ENCODE measurements around the gene DTL.

DTL gene

DNA sequence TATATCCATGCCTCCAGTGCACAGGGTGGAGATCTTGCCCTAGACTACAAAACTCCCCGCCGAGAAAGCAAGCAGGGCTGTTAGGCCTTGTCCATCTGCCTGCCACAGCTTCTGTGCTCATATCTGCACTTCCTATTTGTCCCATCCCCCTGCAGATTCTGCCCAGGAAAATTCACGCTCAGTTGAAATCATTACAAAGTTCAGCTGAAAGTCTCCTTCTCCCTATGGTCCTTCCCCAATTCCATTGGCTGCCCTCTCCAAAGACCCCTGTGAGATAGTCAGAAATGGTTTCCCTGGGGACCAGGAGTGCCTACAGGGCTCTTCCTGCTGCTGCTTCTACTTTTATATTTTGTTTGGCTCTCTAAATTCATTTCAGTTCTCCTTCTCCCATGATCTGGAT, 63.2 kb downstream of the DTL start:
- no peak for DNase-seq

DNA sequence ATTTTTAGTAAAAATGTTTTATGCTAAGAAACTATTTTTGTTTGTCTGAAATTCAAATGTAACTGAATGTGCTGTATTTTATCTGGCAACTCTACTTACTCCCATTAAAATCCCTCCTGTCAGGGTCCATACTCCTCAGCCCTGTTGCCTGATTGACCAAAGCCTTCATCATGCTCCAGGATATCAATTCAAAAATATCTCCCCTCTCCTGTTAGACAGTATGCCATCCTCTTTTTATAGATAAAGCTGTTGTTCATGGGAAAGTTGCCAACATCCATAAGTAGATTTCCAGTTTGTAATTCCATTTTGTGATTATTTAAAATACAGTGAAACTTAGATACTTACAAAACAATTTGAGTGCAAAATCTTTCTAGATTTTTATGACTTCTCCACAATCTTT, 65.7 kb downstream of the DTL start:
- no peak for DNase-seq

DNA sequence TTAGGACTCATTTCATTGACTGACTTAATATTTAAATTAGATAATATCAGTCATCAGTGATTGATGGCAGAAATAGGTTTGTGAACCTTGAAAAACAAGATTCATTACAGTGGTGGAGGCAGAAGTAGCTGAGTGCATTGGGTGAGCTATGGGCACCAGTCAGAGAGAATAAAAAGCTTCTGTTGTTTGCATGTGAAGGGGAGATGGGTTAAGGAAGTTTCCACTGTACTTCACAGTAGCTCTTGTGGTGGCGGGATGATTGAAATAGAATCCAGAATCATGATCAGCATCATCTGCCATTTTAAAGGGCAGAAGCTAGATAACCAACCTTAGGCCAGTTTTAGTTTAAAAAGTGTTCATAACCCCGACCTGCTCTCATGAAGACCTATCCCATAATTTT, 66.2 kb downstream of the DTL start:
- no peak for DNase-seq

DNA sequence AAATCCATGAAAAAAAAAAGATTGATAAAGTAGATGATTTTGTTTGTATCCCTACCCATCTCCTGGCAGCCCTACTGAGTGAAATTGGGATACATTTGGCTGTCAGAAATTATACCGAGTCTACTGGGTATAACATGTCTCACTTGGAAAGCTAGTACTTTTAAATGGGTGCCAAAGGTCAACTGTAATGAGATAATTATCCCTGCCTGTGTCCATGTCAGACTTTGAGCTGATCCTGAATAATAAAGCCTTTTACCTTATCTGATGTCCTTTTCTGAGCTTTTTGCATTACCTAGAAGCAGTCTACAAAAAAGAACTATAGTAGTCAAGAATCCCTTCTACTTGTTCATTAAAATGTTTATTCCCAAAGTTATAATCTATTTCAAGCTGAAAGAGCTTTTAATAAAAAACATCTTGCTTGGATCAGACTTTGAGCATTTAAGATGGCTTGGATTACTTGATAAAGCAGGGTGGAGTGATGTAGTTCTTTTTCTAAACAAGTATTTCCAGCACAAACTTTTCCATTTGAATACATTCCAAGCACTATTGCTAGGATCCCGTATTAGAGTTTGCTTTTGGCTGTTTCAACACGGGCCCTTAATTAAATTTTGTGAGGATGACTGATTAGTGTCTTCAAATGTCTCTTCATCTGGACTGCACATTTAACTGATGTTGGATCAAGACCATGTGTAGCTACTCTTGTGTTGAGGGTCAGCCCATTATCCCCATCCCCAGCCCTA, 69.2 kb downstream of the DTL start:
- no peak for DNase-seq

DNA sequence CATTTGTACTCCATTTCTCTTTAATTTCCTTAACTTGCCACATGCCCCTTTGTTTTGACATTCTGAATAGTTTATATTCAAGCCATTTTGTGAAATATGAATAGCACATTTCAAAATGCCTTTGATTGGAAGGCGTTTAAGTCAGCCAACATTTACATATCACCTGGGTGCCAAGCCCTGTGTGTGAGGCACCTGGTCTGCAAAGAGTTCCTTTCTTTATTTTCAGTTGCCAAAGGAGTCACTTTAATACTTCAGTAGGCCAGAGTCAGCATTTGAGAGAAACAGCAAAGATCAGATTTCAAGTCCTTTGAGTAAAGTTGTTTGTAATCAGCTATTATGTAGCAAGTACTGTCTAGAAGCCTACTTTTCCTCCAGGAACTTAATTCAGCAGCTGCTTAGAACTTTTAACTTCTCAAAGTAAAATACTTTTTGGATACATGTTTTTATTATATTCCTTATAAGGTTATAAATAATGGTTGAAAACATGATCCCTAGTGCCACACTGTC, 70.8 kb downstream of the DTL start:
- DNase-seq, result no peak

DNA sequence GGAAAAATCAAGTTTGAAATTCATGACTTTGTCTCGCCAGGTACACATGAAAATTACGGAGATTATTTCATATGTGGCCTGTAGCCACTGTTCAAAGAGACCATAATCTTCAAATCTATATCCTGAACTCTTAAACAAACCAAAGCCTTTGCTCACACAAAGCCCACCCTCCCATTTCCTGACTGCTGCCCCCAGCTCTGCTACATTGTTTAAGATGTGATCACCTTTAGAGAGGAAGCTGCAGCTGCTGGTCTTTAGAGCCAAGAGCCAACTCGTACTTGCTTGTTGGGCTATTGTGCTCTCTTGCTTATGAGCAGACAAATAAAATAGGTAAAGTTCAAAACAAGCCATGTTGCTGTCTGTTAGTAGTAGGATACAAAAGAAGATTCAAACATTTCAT, 71.9 kb downstream of the DTL start:
- DNase-seq, result no peak

DNA sequence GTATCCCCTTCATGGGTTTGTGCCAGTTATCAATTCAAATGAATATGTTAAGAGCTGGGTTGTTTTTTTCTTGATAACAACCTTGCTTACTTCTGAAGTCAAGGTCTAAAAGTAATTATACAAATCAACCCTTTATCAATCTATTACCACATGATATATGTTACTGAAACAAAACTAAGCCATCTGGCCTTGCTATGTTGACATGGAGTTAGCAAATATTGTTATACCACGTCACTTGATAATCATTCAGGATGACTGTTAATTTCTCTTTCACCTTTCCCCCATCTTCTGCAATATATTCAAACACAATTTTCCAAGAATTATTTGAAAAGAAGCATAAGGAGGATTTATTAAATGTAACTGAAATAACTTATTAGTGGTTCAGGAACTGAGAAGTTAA, 72.6 kb downstream of the DTL start:
- DNase-seq, result no peak

DNA sequence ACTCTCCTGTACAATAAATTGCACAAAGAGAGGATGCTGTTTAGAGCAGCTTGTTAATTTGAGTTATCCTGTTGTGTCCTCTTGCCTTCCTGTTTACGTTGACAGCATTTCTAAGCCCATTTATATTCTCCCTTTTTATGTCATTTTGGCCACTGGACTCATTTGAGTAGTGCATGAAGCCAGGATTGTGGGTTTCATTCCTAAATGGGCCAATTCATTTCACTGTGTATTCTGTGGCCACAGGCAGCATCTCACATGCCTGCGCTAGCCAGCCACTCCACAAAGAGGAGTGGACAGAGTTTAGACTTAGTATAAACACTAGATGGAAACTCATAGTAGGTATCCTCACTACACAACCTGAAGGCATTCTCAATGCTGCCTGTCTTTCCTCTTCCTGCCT, 73.4 kb downstream of the DTL start:
- DNase-seq, result no peak

DNA sequence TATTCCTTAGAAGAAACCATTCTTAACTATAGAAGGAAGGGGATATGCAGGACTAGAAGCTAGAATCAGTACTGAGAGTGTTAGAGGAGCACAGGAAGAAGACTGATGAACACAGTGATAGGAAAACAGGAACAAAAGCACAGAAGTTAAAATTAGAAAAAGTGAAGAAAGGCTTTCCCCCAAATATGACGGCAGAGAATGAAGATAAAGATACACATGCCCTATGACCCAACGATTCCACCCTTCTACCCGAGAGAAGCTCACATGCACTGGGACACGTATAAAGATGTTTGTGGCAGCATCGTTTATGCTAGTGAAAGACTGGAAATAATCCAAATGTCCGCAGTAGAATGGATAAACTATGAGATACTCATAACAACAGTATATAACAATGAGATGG, 74.2 kb downstream of the DTL start:
- DNase-seq, result no peak

DNA sequence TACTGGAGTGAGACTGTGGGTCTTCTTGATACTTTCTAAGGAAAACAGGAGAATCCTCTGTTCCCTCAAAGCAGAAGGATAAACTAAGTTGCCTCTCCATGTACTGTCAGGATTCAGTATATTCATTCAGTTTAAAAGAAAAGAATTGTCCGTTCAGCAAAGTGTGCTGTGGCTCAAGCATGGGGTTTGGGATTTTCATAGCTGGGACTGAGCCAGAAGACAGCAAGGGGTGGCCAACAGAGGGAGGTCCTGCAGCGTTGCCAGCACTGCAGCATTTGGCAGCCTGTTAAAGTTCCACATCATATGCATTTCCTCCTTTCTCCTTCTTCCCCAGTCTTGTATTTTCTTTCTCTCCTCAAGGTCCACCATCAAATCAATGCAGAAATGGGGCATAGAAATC, 75.1 kb downstream of the DTL start:
- DNase-seq, result no peak

DNA sequence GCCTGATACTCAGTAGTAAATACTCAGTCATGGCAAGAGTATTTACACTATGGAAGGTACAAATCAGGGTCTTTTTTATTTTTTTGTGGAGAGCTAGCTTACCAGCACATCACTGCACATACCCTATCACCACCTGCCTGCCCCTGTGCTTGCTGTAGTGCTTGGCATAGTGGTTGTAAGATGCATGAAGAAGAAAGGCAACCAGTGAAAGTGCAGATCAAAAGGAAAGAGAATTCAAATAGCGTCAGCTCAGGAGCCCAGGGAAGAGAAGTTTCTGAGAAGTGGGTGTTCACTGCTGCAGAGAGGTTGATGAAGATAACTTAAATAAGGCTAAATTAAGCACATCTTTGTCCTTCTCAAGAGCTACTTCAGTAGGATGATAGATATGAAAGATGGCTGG, 76.0 kb downstream of the DTL start:
- DNase-seq, result no peak

DNA sequence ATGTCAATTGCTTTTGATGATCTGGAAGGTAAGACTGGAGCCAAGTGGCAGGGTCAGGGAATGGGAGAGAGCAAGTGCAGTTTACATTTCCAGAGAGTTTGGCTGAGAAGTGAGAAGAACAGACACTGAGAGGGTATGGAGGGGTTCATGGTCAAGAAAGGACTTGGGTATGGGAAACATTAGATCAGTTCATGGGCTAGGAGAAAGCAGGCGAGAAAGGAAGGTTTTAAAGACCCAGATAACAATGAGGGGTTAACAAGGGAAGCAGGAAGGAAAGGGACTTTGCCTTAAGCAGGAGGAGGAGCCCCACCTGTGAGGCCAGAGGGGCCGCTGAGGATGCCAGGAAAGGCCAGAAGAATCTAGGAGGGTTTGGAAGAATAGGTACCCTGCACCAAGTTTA, 78.2 kb downstream of the DTL start:
- no peak for DNase-seq

DNA sequence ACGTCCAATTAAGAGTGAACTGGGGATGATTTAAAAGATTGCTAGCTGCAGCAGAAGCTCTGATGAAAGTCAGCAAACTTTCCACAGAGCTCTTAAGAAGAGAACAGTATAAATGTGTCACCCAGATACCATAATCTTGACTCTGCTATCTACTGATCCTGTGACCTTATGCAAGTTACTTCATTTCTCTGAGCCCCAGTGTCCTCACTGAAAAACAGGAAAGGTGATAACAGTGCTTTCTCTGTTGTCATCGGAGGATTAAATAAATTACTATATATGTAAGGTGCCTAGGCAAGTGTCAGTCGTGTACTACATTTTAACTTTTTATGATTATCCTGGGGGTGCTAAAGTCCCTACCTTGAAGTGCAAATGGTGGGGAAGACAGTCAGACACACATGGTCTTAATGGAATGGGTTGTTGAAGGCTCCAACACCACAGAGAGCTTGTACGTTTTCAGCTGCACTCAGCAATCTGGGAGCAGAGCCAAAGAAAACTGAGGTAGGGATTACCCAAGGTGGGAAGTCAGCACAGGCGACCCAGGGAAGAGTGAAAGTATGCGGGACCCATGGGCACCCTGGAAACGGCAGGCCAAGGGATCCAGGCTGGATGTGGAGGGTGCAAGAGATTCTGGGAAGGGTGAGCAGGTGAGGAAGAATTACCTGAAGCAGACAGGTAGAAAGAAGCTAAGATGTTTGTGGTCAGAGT, 82.8 kb downstream of the DTL start:
- DNase-seq, result no peak

DNA sequence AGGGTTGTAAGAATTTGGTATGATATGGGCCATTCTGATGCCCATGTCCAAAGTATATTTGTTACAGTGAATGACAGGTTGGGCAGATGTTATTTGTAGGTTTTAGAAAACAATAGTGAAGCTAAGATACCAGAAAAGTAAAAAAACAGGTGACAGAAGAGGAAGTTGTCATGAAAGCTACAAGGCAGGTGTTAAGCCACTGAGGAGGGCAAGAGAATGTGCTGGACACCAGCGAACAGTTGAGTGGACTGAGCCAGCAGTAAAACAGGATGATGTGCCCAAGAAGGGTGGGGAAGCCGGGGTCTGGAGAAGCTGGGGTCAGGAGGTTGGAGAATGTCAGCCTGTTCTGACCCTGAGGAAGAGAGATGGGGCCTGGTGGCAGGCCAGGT, 83.3 kb downstream of the DTL start:
- no peak for DNase-seq

DNA sequence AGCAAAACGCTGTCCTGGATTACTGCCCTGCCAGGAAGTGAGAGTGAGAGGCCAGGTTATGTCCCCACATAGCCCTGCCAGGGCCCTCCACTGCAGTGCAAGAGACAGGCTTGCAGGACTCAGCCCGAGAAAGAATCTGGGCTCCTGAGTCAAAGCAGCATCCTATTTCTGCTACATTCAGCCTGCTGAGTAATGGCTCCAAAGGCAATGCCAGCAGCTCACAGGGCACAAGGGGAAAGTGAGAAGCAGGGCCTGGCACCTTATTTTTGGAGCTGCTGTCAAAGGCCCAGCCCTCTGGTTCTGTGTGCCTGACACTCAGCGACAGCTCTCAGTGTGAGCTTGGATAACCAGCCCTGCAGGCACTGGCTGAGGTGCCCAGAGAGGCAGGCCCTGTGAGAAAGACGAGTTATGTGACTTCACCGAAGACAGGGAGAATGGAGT, 83.9 kb downstream of the DTL start:
- DNase-seq, result no peak

DNA sequence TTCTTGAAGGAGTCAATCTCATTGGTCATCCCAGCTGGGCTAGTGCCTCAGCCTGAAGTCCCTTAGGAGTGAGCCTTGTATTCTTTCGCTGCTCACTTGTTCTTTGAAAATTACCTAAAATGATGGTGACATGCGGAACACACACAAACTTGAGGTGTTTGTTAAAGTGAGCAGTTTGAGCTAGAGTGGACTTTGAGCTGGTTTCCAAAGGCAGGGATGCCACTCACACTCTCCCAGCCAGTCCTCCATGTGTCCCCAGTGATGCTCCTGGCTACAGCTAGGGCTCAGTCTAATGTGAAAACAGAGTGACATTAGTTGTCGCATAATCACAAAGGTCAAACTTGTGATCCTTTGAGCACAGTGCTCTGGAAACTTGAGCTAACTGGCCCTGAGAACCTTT, 84.3 kb downstream of the DTL start:
- no peak for DNase-seq

DNA sequence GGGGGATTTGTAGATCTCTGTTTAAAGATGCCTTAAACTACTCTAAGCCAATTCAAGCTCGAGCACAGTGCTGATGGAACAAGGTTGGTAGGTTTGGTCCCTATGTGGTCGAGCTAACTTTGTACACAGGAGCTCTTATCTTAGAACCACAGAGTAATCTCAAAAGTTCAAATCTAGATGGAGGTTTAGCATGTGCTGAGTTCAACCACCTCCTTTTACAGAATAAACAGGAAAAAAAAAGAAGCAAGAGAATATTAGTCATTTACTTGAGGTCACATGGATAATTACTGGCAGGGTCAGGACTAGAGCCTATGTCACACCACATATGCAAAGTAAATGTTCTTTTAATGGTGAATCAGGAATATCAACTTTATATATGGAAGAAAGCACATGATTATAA, 86.2 kb downstream of the DTL start:
- DNase-seq, result no peak

DNA sequence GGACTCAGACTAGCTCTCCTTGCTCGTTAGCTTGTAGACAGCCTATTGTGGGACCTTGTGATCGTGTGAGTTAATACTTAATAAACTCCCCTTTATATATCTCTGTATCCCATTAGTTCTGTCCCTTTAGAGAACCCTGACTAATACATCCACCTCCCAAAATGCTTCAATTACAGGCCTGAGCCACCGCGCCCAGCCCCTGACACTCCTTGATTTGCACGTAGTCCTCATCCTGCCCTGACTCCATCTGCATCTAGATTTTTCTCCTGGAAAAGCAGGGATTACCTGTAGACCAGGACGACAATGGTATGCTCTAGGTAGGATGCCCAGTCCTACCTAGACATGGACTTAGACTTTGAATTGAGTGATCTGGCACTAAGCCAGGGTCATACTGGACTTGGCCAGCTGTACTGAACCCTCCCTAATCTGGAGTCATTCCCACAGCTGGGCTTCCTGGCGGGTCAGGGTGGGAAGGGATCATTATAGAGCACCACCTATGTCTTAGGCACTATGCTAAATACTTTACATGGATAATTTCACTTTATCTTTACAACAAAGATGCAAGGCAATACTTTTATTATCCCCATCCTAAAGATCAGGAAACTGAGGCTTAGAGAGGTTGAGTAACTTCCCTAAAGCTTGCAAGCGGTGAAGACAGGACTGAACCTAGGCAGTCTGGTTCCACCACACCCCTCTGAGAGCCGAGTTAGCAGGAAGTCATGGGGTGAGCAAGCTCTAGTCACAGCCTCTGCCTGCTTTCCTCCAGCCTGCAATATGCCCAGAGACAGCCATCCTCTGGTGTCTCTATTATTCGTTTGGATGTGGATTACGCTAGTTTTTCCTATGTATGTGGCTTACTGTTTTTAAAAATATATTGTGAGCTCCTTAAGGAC, 89.4 kb downstream of the DTL start:
- peak; percentile 18 for DNase-seq

DNA sequence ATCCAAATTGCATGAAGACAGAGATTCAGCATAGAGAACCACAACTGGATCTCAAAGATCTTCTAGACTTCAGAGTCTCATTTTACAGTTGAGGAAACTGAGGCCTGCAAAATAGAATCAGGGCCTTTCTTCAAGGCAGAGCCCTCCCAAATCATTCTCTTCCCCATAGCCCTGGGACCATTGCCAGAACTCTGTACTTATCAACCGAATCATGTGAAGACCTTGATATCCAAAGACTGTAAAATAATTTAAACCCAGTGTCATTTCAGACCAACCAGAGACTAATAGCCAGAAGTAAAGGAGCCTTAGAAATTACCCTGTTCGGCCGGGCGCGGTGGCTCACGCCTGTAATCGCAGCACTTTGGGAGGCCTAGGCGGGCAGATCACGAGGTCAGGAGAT, 90.1 kb downstream of the DTL start:
- no peak for DNase-seq

DNA sequence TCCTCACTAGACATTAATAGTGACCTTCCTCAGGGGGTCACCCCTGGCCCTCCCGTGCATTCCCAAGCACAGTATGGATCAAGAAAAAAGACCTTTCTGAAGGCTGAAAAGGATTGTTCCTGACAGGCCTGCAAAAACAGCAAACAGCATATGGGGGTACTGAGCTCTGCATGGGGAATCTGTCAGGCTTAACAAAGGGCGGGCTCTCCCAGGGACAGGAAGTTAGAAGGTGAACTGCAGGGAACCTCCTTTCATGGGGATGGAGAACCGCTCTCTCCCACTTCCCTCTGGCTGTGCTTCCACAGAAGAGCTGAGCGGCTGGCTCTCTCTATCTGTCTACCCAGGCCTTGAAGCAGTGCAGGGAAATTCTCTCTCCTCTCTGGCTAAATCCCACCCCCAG, 91.7 kb downstream of the DTL start:
- DNase-seq, result no peak

DNA sequence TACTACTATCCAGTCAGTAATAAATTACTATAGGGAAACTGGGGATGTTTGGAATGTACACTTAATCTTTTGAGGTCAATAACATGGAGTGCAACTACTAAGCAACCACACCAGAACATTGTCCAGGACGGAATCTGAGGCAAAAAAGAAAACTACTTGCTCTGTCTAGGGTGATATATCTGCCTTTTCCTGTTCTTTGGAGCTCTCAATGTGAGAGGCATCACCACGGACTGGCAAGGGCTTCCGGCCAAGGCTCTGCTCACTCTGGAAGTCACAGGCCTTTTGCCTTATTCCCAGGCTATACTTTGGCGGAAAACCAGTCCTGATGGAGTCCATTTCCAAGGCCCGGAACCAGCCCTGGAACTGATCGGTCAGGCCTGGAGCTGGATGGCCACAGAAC, 94.2 kb downstream of the DTL start:
- DNase-seq, result no peak

DNA sequence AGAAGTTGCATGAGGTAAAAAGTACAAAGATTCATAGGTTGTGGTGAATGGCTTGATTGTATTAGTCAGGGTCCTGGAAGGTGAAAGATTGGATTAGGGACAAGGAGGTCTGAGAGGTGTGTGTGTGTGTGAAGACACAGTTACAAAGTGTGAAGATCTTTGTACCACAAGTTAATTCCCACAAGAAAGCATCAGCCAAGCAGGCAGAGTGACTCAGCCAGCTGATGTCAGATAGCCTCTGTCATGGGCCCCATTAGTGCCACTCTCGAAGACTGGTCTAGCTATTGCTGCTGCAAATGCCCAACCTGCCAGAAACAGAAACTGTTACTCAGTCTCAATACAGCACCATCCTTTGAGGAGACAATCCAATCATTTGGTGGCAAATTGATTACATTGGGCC, 96.5 kb downstream of the DTL start:
- no peak for DNase-seq

DNA sequence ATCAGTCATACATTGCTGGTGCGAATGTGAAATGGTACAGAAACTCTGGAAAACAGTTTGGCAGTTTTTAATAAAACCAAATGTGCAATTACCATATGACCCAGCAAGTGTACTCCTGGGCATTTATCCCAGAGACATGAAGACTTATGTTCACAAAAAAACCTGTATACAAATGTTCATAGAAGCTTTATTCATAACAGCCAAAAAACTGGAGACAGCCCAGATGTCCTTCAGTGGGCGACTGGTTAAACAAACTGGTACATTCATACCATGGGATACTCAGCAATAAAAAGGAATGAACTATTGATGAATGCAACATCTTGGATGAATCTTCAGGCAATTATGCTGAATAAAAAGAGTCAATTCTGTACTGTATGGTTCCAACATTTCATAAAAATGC, 97.8 kb downstream of the DTL start:
- no peak for DNase-seq

DNA sequence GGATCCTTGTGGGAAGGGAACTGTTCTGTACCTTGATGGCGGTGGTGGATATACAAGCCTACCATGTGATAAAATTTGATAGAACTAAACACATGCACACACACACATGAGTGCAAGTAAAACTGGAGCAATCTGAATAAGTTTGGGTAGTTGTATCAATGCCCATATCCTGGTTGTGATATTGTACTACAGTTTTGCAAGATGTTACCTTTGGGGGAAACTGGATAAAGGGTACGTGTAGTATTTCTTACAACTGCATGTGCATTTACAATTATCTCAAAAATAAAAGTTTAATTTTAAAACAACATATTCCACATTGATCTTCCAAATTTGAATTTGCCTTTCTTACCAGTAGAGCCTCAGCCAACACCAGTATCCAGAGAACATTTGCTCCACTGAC, 99.6 kb downstream of the DTL start:
- no peak for DNase-seq

Data from CD4-positive, alpha-beta T cell treated with Interferon gamma for 1 hour (primary cell).